GM19467 (cell line): ENCODE measurements around the gene HHLA2.

Experiments
- ATAC-seq: cut with Tn5 transposase; IDR thresholded peaks from one replicate; pipeline ENCODE4 v1.9.1; 2021; ENCODE audit warnings: mild to moderate bottlenecking, moderate library complexity; ENCODE audit not compliant: unreplicated experiment

HHLA2 gene

DNA sequence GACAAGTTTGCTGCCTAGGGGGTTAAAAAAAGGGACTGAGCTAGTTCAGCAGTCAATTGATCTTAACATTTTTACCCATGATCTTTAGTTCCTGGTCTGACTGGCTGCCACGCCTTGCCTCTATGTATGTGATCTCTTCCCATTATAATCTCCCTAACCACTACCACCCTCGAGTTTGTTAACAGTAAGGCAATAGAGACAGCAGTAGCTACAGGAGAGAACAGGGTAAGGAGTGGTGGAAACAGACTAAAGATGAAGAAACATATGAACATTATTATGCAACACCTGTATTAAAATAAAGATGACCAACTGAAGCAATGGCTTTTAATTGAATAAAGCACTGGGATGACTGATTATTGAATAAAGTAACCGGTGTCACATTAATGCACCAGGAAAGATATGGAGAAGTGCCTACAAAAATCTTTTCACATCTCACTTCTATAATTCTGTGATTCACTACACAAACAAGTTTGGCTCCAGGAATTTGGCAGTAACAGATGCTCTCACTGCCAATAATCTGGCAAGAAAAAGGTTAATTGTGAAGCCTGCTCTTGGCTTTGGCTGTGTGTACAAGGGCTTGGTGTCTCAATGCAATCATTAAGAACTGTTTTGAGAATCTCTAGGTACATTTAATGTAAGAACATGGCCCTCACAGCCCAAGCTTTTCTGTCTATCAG, 95.7 kb downstream of the HHLA2 start:
- no peak for ATAC-seq

DNA sequence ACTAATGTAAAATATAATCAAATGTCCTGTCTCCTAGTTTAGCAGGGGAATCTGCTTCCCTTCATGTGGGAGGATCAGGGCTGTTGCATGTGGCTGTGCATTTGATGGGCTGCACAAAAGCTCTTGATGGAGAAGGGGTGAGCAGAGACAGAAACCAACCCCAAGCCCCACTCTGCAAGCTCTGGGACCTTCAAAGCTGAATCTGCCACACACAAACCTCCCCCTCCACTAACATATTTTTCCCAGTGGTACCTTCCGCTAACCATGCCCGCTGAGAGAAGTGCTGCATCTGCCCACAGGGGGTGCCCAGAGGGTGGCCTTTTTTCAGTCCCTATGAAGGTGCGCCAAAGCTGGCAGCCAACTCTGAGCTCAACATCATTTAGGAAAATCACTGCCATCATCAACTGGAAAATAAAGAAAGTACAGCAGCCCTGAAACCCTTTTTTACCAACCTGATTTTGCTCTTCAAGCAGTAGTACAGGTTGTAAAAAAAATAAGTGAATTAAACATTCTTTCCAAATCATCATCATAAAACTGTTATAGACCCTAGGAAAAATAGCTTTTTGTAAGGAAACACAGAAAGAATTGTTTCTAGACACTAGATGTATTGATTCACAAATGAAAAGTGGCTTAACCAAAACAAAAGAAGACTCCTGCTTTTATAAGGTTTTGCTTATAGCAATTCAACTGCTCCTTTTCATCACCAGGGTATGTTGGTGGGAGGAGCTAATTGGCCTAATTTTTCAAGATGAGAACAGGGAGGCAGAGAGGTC, 97.0 kb downstream of the HHLA2 start:
- ATAC-seq, result no peak

DNA sequence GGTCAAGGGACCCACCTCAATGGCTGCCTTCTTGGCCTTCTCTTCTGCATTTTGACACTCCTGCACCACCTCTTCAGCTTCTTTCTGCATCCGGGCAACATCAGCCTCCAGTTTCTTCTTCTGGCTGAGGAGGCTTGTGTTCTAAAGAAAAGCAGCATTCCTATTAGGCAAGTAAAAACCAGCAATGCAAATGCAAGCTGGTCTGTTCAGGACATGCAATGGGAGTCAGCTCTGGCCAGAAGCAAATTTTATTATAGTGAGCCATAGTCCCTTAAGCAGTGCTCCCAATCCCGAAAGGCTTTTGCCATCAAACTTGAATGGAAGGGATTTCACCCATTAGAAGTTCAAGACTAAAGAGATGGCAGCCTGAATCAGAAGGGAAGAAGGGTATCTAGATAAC, 97.7 kb downstream of the HHLA2 start:
- ATAC-seq, result no peak

DNA sequence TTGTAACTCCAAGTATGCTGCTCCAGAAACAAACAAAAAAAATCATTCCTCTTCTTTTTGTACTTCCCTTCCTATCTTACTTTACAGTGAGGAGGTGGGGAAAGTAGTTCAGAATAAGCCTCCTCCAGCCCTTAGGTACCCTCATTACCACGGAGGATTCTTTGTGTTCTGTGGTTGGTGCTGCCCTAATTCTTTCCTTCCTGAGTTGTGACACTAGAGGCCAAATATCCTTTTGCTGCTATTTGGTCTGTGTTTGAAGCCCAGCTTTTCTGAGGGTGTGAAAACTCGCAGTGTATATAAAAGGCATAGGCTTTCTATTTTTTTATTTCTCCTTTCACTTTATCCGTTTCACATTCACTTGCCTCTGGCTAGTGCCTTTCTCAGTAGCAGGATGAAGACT, 98.2 kb downstream of the HHLA2 start:
- no peak for ATAC-seq

DNA sequence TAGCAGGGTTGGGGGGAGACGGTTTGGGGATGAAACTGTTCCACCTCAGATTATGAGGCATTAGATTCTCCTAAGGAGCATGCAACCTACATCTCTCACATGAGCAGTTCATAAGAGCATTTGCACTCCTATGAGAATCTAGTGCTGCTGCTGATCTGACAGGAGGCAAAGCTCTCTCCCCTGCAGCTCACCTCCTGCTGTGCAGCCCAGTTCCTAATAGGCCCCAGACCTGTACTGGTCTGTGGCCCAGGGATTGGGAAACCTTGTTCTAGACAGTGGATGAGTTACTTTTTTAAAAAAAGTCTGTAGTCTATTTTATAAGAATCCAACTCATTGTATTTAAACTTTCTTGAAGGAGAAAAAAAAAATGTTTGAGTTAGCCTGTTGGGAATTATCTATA, 100.0 kb downstream of the HHLA2 start:
- ATAC-seq, result no peak

DNA sequence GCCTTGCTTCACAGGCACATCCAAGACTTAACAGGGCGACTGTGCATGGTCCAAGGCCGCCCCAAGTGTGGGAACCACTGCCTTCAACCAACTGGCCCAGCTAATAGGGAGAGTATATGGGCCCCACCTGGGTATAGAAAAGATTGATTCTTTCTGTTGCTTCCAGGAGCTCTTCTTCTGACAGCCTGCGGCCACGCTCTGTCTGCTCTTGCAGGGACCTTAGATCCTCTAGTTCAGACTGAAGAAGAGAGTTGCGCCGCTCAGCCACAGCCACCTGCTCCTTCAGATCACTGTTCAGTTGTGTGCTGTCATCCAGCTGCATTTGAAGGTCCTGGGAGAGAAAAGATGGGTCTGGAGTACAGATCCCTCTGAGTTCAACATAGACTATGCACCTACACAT, 102.2 kb downstream of the HHLA2 start:
- ATAC-seq, result no peak

DNA sequence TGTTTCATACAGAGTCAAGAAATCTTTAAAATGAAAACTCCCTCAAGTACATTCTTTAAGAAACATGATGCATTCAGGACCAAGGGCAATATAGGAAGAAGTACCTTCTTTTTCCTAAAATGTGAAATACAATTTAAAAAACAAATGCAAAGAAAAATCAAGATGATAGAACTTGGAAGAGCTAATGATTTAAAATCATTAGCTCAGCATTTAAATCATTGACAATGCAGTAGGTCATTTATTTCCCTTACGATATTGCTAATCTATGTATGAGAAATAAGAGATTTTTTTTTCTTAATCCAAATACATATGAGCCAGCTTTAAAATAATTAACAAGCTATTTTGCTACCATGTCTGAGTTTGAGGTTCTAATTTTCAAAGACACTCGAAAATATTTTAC, 105.5 kb downstream of the HHLA2 start:
- ATAC-seq, result no peak

DNA sequence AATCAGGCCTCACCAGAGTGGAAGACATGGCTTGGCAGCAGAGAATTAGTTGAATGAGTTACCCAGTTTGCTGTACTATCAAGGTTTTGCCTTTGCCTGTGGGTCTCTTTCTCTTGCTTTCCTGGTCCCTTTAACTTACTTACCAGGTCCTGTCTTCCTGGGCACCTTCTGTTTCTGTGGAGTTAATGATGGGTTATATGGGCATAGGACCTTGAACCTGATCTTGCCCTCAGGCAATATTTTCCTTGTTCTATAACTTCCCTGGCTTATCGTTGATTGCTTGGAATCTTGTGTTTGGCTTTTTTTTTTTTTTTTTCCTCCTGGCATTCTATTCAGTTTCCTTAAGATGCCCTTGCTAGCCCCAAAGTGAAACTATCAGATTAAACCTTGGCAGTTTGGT, 106.8 kb downstream of the HHLA2 start:
- ATAC-seq, result no peak

DNA sequence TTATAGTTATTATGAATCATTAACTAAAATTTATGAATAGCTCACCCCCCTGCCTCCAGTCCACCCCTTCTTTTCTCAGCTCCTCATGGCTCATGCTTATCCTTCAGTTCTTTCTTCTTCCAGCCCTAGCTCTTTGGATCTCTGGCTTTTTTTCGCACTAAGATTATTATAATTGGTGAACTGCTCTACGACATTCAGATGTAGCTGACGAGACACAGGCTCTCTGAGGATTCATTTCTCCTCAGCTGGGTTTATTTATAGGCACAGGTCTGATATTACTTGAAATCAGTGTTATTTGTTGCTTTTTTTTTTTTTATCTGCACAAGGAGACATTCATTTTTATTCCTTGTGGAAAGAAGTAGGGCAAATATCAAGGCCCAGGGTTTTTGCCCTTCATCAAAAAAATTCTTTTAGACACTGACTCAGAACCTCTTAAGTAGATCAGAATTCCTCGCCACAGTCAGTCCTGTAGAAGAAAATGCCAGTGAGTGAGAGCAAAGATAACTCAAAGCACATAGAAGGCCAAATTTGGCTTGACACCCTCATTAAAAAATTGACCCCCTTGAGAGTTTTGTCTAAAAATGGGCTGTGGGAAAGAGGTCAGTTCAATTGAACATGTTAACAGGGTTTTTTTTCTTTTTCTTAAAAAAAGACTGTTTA, 107.5 kb downstream of the HHLA2 start:
- ATAC-seq, result no peak

DNA sequence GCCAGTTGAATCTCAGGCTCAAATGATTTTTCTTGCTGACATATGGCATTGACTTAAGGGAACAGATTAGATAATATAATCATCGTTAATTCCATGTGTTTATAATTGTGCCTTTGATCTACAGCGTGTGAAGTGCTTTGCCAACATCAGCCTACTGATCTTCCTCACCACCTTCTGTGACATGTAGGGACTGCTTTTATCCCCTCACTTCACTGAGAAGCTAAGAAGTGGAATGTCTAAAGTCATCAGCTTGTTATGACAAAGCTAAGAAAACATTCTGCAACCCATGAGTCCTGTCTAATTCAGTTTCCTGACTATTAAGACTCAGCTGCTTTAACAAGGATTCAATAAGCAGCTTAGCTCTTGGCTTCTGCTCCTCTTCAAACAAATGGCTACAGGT, 108.0 kb downstream of the HHLA2 start:
- no peak for ATAC-seq

DNA sequence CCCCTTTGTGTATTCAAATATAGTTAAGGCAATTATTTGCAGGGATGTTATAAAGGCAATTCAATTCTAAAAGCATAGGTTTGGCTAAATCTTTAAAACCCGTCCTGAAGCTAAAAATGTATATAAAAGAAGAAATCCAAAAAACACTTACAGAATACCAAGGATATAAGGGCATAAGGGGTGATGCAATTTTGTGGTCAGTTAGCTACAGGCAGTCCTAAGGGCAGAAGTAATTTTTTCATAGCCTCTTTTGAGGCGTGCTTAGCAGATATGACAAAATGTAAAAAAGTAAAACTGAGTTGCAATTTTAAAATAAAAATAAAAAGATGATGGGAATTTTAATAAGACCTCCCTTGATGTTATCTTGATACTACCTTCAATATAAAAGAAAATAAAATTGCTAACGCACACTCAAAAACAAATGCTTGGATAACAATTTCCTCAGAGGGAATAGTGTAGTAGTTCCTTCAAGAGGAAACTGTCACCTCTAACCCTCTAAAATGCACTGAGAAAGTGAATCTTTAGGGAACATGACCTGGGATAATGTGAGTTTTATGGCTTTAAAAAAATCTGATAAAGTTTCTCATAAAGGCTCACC, 109.8 kb downstream of the HHLA2 start:
- peak; percentile 11 for ATAC-seq

DNA sequence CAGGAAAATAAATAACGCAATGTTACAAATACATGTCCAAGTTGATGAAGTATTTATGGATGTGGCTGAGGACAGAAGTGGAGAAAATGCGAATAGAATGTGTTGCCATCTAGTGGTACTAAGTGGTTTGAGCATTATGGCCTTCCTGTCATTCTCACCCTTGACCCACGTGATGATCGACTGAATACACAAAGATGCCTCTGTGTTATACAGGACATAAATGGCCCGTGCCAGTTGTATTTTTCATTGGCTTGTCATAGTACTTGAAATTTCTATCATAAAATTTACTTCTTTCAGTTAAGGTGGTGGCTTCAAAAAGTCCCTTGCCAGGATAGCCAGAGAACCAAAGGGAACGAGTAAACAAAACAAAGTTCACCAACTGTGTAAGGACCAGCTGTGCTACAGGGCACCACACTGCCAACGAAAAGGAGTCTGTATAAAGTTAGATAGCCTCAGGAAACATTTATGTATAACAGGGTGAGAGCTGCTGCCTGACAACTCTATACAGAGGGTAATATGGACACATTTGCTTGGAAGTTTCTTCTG, 110.4 kb downstream of the HHLA2 start:
- ATAC-seq, result peak; percentile 94

DNA sequence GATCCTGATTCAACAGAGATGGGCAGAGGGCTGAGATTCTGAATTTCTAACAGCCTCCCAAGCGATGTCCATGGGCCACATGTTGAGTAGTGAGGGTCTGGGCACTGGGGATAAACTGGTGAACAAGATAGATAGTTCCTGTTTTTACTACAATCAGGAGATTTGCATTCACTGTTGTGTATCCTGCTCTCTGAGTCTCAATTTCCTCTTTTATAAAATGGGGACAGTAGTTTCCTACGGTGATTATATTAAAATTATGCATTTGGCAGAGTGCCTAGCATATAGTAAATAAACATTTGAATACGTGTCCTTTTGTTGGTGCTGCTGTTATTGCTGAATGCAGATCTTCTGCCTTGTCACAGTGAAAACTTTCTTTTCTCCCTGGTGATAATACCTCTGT, 111.5 kb downstream of the HHLA2 start:
- no peak for ATAC-seq

DNA sequence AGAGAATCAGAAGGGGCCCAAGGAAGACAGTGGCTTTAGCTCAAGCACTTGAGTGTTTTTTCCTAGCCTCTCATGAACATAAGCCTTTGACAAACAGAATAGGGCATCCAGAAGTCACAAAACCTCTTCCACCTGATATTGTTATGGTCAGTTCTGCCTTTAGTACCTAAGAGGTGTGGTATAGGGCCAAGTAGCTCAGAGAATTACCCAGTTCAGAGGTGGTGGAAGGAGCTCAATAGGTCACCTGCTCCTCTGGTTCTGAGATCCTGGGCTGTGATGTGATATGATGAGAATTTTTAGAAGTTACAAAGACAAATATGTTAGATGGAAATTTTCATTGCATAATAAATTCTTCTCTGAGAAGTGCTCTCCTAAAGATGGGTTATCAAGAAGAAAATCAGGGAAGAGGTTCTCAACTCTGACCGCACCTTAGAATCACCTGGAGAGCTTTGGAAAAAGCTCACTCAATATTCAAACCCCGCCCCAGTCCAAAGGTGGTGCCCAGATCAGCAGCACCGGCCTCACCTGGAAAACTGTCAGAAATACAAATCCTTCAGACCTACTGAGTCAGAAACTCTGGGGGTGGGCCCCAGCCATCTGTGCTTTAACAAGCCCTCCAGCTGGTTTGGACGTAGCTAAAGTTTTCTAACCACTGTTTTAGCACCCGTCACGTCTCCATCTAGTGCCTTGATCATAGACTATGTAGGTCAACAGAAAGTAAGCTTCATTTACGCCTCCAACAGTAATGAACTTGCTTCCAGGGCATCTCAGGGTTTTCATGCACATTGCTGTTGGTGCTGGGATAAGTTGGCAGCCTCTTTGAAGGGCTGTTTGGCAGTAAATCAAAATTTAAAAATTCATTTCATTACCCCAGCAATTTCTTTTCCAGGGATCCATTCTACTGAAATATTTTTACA, 112.8 kb downstream of the HHLA2 start:
- ATAC-seq, result no peak

DNA sequence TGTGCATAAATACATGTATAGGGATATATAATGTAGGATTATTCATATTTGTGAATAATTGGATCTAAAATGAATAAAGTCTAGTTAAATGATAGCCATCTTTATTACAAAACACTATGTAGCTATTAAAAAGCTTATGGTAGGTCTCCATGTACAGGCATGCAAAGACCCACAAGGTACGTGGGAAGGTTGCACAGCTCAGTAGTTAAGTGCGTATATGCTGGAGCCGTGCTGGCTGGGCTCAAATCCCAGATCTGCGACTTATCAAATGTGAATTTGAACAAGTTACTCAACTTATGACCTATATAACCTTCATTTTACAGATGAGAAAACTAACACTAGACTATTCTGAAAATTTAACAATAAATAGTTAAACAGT, 113.4 kb downstream of the HHLA2 start:
- no peak for ATAC-seq

DNA sequence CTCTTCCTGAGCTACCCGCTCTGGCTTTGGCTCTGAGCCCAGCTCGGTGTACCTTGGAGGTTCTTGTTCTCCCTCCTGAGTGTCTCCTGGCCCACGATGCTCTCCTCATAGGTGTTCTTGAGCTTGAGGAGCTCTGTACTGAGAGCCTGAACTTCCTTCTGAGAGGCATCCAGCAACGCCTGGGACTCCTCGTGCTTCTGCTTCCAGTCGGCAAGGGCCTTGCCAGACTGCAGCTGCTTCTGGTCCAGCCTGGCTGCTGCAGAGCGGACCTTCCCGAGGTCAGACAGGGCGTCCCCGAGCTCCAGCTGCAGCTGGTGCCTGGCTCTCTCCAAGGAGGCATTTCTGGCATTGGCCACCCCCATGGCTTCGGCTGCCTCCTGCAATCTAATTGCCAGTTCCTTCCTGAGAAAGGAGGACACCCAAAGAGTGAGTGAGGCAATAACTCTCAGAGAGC, 114.2 kb downstream of the HHLA2 start:
- ATAC-seq, result no peak

DNA sequence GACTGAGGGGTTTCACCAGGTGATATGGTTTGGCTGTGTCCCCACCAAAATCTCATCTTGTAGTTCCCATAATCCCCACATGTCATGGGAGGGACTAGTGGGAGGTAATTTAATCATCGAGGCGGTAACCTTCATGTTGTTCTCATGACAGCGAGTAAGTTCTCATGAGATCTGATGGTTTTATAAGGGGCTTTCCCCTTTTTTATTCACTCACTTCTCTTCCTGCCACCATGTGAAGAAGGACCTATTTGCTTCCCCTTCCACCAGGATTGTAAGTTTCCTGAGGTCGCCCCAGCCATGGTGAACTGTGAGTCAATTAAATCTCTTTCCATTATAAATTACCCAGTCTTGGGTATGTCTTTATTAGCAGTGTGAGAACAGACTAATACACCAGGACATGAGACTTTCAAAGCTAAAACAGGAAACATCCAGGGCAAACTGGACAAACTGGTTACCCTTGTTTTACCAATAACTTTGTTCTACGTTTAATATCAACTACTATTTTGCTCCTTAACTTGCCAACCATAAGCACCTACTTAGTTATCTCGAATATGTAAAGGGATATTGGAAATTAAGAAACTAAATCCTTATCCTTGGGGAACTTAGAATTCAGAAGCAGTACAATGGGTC, 115.9 kb downstream of the HHLA2 start:
- no peak for ATAC-seq

DNA sequence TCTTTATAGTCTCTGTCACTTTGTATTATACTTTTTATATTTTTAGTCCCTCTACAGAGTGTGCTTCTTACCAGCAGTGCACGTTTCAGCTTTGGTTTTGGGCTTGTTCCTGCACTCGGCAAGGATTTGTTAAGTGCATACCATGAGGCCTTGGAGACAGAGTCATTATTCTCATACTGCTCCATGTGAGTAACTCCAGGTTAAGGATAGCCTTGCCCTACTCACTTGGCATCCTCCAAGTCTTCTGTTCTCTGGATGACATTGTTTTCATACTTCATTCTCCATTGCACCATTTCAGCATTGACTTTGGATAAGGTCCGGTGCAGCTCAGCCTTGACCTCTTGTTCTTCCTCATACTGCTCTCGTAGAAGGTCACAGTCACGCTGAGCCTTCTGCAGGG, 117.7 kb downstream of the HHLA2 start:
- no peak for ATAC-seq

DNA sequence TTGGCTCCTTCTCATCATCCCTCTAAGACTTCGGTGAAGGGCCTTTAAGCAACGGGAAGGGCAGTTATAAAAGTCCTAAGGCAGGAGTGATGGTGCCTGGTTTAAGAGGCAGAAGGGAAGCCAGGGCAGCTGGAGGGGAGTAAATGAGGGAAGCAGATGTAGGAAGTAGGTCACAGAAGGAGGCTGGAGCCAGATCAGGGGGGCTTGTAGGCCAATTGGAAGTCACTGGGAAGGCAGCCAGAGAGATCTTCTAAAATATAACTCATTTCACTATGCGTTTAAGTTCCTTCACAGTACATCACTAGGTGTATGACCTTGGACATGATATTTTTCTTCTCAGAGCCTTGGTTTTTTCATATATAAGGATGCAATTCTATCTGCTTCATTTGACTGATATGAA, 119.3 kb downstream of the HHLA2 start:
- ATAC-seq, result no peak
